Measurements from ENCODE around the gene ZMYM4.

GRCh38 chr1:35453031-35453430 is 184.5 kb downstream of the ZMYM4 start:
- TF ChIP-seq POLR2AphosphoS5 (IDR thresholded peaks at IDR 0.05; ENCODE audit: low read depth, low read length), result no peak
- TF ChIP-seq POLR2A (IDR thresholded peaks at IDR 0.05; ENCODE audit: low read depth, low read length), result no peak
- no peak for TF ChIP-seq TAF1 (IDR thresholded peaks at IDR 0.05; ENCODE audit: borderline replicate concordance, low read depth, low read length)

All from GM12892 (cell line).